RWPE1 (cell line): Measurements from ENCODE around the gene KCNH3.
"Not testable (repeated sequence)": the region's sequence is repeated elsewhere in the genome, so short reads cannot be mapped to it uniquely, and the experiment has no call there.

Experiments used
- CTCF ChIA-PET: fragments of 350-600 bp; sonication (Branson Sonifier 250); formaldehyde crosslinking; extraction: SDS; loops from one replicate; lab custom pipeline; 2021; lab: Yijun Ruan, JAX
- POLR2A ChIA-PET: fragments of 400-600 bp; formaldehyde crosslinking; extraction: SDS; loops from one replicate; lab custom pipeline; 2020; ENCODE audit warnings: antibody characterized with exemption; ENCODE audit not compliant: low non-redundant PET; lab: Yijun Ruan, JAX
- DNase-seq: peaks from one replicate; pipeline ENCODE4 v3.0.0; 2012; ENCODE audit warnings: low spot score
- H3K27ac ChIP-seq: fragments of 450-650 bp; 2 replicates; pipeline ENCODE4 v1.5.1; 2017
- TF ChIP-seq, protein P1 (sequence below): fragments of 450-650 bp; conservative IDR thresholded peaks from 2 replicates; pipeline ENCODE4 v1.5.1; 2017; ENCODE audit warnings: low read depth, mild to moderate bottlenecking

Gene KCNH3

GRCh38 chr12:49533331-49533730, 5.5 kb upstream of the KCNH3 start:
- ChIA-PET CTCF (interaction anchor here (1.2 kb wide), 1 partner anchor 191 kb away, joined by 6 read pairs; no protein-coding TSS in a partner anchor), POLR2A (no interaction called here)
- DNase-seq = no peak
- TF ChIP-seq, protein P1, sequence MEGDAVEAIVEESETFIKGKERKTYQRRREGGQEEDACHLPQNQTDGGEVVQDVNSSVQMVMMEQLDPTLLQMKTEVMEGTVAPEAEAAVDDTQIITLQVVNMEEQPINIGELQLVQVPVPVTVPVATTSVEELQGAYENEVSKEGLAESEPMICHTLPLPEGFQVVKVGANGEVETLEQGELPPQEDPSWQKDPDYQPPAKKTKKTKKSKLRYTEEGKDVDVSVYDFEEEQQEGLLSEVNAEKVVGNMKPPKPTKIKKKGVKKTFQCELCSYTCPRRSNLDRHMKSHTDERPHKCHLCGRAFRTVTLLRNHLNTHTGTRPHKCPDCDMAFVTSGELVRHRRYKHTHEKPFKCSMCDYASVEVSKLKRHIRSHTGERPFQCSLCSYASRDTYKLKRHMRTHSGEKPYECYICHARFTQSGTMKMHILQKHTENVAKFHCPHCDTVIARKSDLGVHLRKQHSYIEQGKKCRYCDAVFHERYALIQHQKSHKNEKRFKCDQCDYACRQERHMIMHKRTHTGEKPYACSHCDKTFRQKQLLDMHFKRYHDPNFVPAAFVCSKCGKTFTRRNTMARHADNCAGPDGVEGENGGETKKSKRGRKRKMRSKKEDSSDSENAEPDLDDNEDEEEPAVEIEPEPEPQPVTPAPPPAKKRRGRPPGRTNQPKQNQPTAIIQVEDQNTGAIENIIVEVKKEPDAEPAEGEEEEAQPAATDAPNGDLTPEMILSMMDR = no peak
- no peak overlapping the region for H3K27ac ChIP-seq

DNA sequence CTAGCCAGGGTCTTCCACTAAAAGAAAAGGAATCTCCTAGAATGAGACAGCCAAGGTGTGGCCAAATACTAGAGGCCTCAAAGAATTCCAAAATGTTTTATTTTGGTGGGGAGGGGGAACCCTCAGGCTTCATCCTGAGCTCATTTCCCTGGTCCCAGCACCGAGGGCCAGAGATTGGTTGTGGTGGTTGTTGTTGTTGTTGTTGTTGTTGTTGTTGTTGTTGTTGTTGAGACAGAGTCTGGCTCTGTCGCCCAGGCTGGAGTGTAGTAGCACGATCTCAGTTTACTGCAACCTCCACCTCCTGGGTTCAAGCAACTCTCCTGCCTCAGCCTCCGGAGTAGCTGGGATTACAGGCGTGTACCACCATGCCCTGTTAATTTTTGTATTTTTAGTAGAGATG, 4.7 kb upstream of the KCNH3 start:
- CTCF ChIA-PET = interaction anchor here (1.0 kb wide), 1 partner anchor 176 kb away, joined by 3 read pairs; no protein-coding TSS in a partner anchor
- DNase-seq, H3K27ac ChIP-seq, POLR2A ChIA-PET: not testable (repeated sequence)

DNA sequence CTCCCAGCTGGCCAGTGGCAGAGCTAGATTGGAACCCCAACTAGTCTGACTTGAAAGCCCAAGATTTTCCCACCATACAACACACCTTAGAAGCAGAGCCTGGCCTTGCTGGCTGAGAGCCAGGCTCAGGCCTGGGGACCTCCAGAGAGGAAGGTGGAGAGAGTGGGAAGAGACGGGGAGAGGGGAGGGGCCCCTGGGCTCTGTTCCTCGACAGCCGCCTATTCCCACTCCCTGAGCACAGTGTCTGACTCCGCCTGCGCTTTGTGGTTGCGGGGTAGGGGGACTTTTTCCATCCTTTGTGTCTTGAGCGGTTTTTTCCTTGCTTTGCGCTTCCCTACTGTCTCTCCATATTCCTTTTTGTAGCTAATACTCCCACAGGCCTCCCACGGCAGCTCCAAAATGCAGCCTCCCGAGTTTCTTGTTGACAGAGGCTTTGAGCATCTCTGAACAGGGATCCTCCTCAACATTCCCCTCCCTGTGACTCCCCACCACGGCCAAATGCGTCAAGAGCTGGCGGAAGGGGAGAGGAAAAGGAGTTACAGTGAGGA, 4.0 kb upstream of the KCNH3 start:
- TF ChIP-seq, protein P1 = no peak
- peak overlapping the region; percentile 2; the same call in 1 of the 2 replicates for H3K27ac ChIP-seq
- POLR2A ChIA-PET = no interaction called here
- no peak for DNase-seq
- CTCF ChIA-PET = interaction anchor here (1.0 kb wide), 1 partner anchor 176 kb away, joined by 3 read pairs; no protein-coding TSS in a partner anchor

DNA sequence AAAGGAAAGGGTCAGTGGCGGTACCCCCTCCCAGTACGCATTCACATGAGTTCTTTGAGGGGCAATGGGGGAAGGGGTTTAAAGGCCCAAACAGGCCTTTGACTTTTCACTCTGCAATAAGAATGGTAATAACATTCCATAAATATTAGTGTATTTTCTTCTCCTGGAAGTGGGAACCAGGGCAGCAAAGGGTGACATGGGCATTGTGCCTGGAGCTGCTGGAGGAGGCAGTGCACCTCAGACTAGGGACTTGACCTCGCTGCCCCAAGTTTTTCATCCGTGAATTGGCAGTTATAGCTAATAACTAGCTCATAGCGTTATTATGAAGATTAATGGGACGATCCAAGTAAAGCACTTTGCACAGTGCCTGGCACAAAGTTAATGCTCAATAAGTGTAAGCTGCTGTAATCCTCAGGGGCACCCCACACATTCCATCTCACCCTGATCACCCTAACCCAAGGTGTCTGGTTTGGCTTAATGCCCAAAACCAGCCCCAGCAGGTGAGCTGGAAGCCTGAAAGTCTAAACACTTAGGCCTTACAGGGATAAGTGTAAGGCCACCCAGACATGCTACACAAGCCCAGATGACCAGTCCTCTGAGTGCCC, 2.8 kb upstream of the KCNH3 start:
- TF ChIP-seq, protein P1 = no peak
- ChIA-PET CTCF (interaction anchor here (1.2 kb wide), 2 partner anchors 22 to 45 kb away, joined by 3 to 4 read pairs; no protein-coding TSS in a partner anchor), POLR2A (no interaction called here)
- no peak overlapping the region; the same call in 1 of the 2 replicates for H3K27ac ChIP-seq
- no peak for DNase-seq

DNA sequence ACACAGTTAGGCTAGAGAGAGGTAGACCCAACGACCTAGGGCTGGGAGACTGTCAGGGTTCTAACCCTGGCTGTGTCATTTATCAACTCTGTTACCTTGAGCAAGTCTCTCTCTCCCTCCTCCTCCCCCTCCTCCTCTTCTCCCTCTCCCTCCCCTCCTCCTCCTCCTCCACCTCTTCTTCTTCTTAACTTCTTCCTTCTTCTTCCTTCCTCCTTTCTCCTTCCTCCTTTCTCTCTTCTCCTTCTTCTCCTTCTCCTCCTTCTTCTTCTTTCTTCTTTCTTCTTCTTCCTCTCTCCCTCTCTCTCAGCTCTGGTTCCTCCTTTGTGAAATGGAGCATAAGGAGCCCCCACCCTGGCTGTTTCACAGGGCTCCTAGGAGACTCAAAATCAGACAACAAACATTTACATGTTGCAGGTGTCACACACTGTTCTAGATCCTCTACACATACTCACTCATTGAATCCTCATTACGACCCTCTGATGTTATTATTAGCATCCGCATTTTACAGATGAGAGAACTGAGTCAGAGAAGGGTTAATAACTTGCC, 2.2 kb upstream of the KCNH3 start:
- ChIA-PET CTCF (interaction anchor here (1.2 kb wide), 2 partner anchors 23 to 44 kb away, joined by 3 to 4 read pairs; no protein-coding TSS in a partner anchor), POLR2A (no interaction called here)
- H3K27ac ChIP-seq = no peak overlapping the region
- TF ChIP-seq, protein P1 = no peak
- no peak for DNase-seq

DNA sequence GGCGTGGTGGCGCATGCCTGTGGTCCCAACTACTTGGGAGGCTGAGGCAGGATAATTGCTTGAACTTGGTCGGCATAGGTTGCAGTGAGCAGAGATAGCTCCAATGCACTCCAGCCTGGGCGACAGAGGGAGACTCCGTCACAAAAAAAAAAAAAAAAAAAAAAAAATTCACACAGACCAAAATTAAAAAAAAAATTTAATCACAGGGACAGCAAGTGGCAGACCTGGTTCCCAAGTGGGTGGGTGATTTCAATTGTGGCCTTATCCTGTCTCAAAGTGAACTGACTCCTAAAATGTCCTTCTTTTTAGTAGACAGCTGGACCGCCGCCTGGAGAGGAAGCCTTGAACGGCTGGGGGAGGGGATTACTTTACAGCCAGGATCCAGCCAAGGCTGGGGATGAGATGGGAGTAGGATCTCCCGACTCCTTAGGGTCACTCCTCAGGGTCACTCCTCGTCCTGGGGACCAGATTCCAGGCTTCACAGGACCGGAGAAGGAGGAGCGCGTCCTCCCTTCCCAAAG, 1.5 kb upstream of the KCNH3 start:
- no peak for DNase-seq
- ChIA-PET CTCF (interaction anchor here (0.6 to 0.7 kb wide), 2 partner anchors 20 to 472 kb away, joined by 5 to 7 read pairs; no protein-coding TSS in a partner anchor), POLR2A (no interaction called here)
- no peak overlapping the region for H3K27ac ChIP-seq
- TF ChIP-seq, protein P1 = no peak
